ENCODE measurements around the gene NOC2L. TPM values are rescaled to one million over a fixed set of nuclear protein-coding genes. Genes with fewer than 3 reads are reported as not detected.

Gene NOC2L
- total and polyA plus RNA-seq, 9 donors: 17.8 to 55.2 (median 41.4) TPM

- intact Hi-C loops (cut with DNase I): no loop called here
- WGBS, 3 donors: 0 to 1% methylated on average over 56 to 95 of the region's 95 CpGs; no CpG with 5 or more reads in 1 of the 3 donors
- Histone ChIP-seq H3K4me3 (peak within 1 kb of the TSS; percentile 64), H3K27ac (peak within 1 kb of the TSS; percentile 52 to 53), H3K27me3 (peaks cover 11% of the 10 kb centered on the region), H3K9me3 (no peaks in the 10 kb centered on the region), H3K4me1 (ENCODE audit: insufficient read depth) (peaks cover 9% of the 10 kb centered on the region), H3K36me3 (no peaks in the 10 kb centered on the region)
- DNase-seq: peak; percentile 42 to 82 (median 73)
- TF ChIP-seq CTCF (IDR thresholded peaks at IDR 0.05) (no peak), EP300 (IDR thresholded peaks at IDR 0.05) (no peak), POLR2A (IDR thresholded peaks at IDR 0.05) (peak; percentile 58)
Measured at GRCh38 chr1:999725-1000356, 40.8 kb upstream of the NOC2L start, which contains the start of gene HES4. Gene HES4, minus strand, starts transcription at chr1:1000097. Its CDS starts 124 bp downstream, at chr1:999973.

GRCh38 chr1:998995-999724 is 40.1 kb upstream of the NOC2L start:
- TF ChIP-seq CTCF (IDR thresholded peaks at IDR 0.05): no peak
- TF ChIP-seq EP300 (IDR thresholded peaks at IDR 0.05): no peak
- no peak for TF ChIP-seq POLR2A (IDR thresholded peaks at IDR 0.05)
- Histone ChIP-seq H3K36me3 (no peaks in the 10 kb centered on the region), H3K27ac (peak overlapping the region; percentile 23 to 52), H3K4me1 (ENCODE audit: insufficient read depth) (peaks cover 9% of the 10 kb centered on the region), H3K4me3 (peak overlapping the region; percentile 64), H3K27me3 (peaks cover 11% of the 10 kb centered on the region), H3K9me3 (no peaks in the 10 kb centered on the region)
- intact Hi-C loops (cut with DNase I): no loop called here
- WGBS, 3 donors: 0% methylated on average over 37 to 86 of the region's 86 CpGs
- DNase-seq: peak in 2 of 5 donors; percentile 26 to 46

GRCh38 chr1:998745-998994 is 39.6 kb upstream of the NOC2L start:
- H3K27me3 ChIP-seq: peaks cover 11% of the 10 kb centered on the region
- no peaks in the 10 kb centered on the region for H3K9me3 ChIP-seq
- no peak overlapping the region for H3K27ac ChIP-seq
- peak overlapping the region; percentile 64 for H3K4me3 ChIP-seq
- peaks cover 9% of the 10 kb centered on the region for H3K4me1 ChIP-seq (ENCODE audit: insufficient read depth)
- no peak for TF ChIP-seq POLR2A (IDR thresholded peaks at IDR 0.05)
- no peak for TF ChIP-seq CTCF (IDR thresholded peaks at IDR 0.05)
- TF ChIP-seq EP300 (IDR thresholded peaks at IDR 0.05): no peak
- intact Hi-C loops (cut with DNase I): no loop called here
- no peaks in the 10 kb centered on the region for H3K36me3 ChIP-seq
- no peak for DNase-seq
- WGBS, 3 donors: 0% methylated on average over 20 to 26 of the region's 27 CpGs

- peak in 1 of 5 donors; percentile 17 for DNase-seq
- Histone ChIP-seq H3K27ac (no peak overlapping the region), H3K27me3 (peaks cover 11% of the 10 kb centered on the region), H3K4me1 (ENCODE audit: insufficient read depth) (peaks cover 9% of the 10 kb centered on the region), H3K9me3 (no peaks in the 10 kb centered on the region), H3K36me3 (no peaks in the 10 kb centered on the region), H3K4me3 (peak overlapping the region; percentile 64)
- TF ChIP-seq POLR2A (IDR thresholded peaks at IDR 0.05) (no peak), CTCF (IDR thresholded peaks at IDR 0.05) (no peak), EP300 (IDR thresholded peaks at IDR 0.05) (no peak)
- intact Hi-C loops (cut with DNase I): no loop called here
- WGBS, 3 donors: 15 to 43% (median 23%) methylated on average over 35 to 75 of the region's 75 CpGs
Measured at GRCh38 chr1:997993-998744, 39.1 kb upstream of the NOC2L start.

All from ovary (tissue), 9 donors.